ENCODE results near the gene FZD7.

The FZD7 gene

GRCh38 chr2:202038471-202039277 is 5.0 kb downstream of the FZD7 start:
- peak in 1 of 14 donors; percentile 49 for DNase-seq

- no peak for DNase-seq
Observed at GRCh38 chr2:202039278-202040078, 5.8 kb downstream of the FZD7 start.

GRCh38 chr2:202040079-202040844 is 6.6 kb downstream of the FZD7 start:
- no peak for DNase-seq

GRCh38 chr2:202042444-202042843 is 8.8 kb downstream of the FZD7 start:
- no peak for DNase-seq

- DNase-seq, result no peak
Observed at GRCh38 chr2:202043475-202043874, 9.8 kb downstream of the FZD7 start.

- no peak for DNase-seq
Observed at GRCh38 chr2:202044777-202045176, 11.1 kb downstream of the FZD7 start.

GRCh38 chr2:202046572-202046971 is 12.9 kb downstream of the FZD7 start:
- no peak for DNase-seq

- DNase-seq, result no peak
Observed at GRCh38 chr2:202049092-202049728, 15.6 kb downstream of the FZD7 start.

GRCh38 chr2:202049840-202050239 is 16.2 kb downstream of the FZD7 start:
- no peak for DNase-seq

GRCh38 chr2:202050652-202051051 is 17.0 kb downstream of the FZD7 start:
- no peak for DNase-seq

- DNase-seq, result peak in 4 of 14 donors; percentile 9 to 42 (median 20)
Observed at GRCh38 chr2:202051499-202052161, 18.0 kb downstream of the FZD7 start.

- no peak for DNase-seq
Observed at GRCh38 chr2:202052235-202052634, 18.6 kb downstream of the FZD7 start.

- DNase-seq, result no peak
Observed at GRCh38 chr2:202054679-202055078, 21.0 kb downstream of the FZD7 start.

GRCh38 chr2:202056611-202057010 is 23.0 kb downstream of the FZD7 start:
- DNase-seq, result no peak

GRCh38 chr2:202060218-202060617 is 26.6 kb downstream of the FZD7 start:
- DNase-seq, result no peak

- DNase-seq, result no peak
Observed at GRCh38 chr2:202061695-202062094, 28.0 kb downstream of the FZD7 start.

- peak in 5 of 14 donors; percentile 10 to 37 (median 24) for DNase-seq
Observed at GRCh38 chr2:202064171-202064880, 30.7 kb downstream of the FZD7 start.

GRCh38 chr2:202064881-202065230 is 31.2 kb downstream of the FZD7 start:
- DNase-seq, result no peak

- DNase-seq, result no peak
Observed at GRCh38 chr2:202065876-202066275, 32.2 kb downstream of the FZD7 start.

GRCh38 chr2:202066875-202067274 is 33.2 kb downstream of the FZD7 start:
- DNase-seq, result no peak

- DNase-seq, result no peak
Observed at GRCh38 chr2:202067589-202067988, 33.9 kb downstream of the FZD7 start.

Measured in C1 segment of cervical spinal cord (tissue), 14 donors.